DND-41 (cell line): ENCODE data around the gene ZNF273.
"Not testable (repeated sequence)": the region's sequence is repeated elsewhere in the genome, so short reads cannot be mapped to it uniquely, and the experiment has no call there.

Experiments used
- ATAC-seq: fragments of 200-7000 bp; cut with Tn5 transposase; 3 replicates; pipeline ENCODE4 v1.9.1; 2021; ENCODE audit warnings: low read depth; ENCODE audit not compliant: insufficient read depth
- DNase-seq: peaks from one replicate; pipeline ENCODE4 v3.0.0-alpha.2; 2020
- H2AFZ ChIP-seq: 2 replicates; pipeline ENCODE4 v1.6.0; 2012; ENCODE audit warnings: low read depth, low read length
- H3K27ac ChIP-seq: 2 replicates; pipeline ENCODE4 v1.5.1; 2012; ENCODE audit warnings: low read length, inconsistent platforms
- H3K27me3 ChIP-seq: fragments of 200-600 bp; sonication (generic); 2 replicates; pipeline ENCODE4 v1.6.0; 2012; ENCODE audit warnings: low read length, mild to moderate bottlenecking, inconsistent platforms; ENCODE audit not compliant: insufficient read depth, poor library complexity
- H3K36me3 ChIP-seq: 2 replicates; pipeline ENCODE4 v1.5.1; 2012; ENCODE audit warnings: low read length, inconsistent platforms; ENCODE audit not compliant: insufficient read depth
- H3K4me1 ChIP-seq: 2 replicates; pipeline ENCODE4 v1.5.1; 2012; ENCODE audit warnings: mild to moderate bottlenecking, low read length; ENCODE audit not compliant: insufficient read depth
- H3K4me2 ChIP-seq: 2 replicates; pipeline ENCODE4 v1.6.0; 2012; ENCODE audit warnings: mild to moderate bottlenecking, moderate library complexity, low read length, inconsistent platforms; ENCODE audit not compliant: insufficient read depth
- H3K4me3 ChIP-seq, 2 experiments: fragments of 200-600 bp in 1 of 2; shearing (Covaris generic) in 1 of 2; 2 replicates each; pipeline ENCODE4 v1.5.1; 2012 to 2016; ENCODE audit warnings: inconsistent platforms in 2 of 2, low read length in 2 of 2, mild to moderate bottlenecking in 2 of 2, low read depth in 1 of 2, moderate library complexity in 1 of 2
- H3K79me2 ChIP-seq: 2 replicates; pipeline ENCODE4 v1.6.0; 2012; ENCODE audit warnings: low read length, inconsistent platforms; ENCODE audit not compliant: insufficient read depth
- H3K9ac ChIP-seq: 2 replicates; pipeline ENCODE4 v1.6.0; 2012; ENCODE audit warnings: low read depth, mild to moderate bottlenecking, inconsistent platforms, low read length, moderate library complexity
- H3K9me3 ChIP-seq: 2 replicates; pipeline ENCODE4 v1.5.1; 2012; ENCODE audit warnings: low read length, moderate library complexity, mild to moderate bottlenecking, inconsistent platforms; ENCODE audit not compliant: insufficient read depth, severe bottlenecking
- H4K20me1 ChIP-seq: 2 replicates; pipeline ENCODE4 v1.6.0; 2012; ENCODE audit warnings: low read length; ENCODE audit not compliant: insufficient read depth
- CTCF ChIP-seq: IDR thresholded peaks from 2 replicates; pipeline ENCODE4 v1.5.1; 2012; ENCODE audit warnings: borderline replicate concordance, low read length, moderate library complexity, mild to moderate bottlenecking; ENCODE audit not compliant: poor library complexity, severe bottlenecking; ENCODE audit errors: extremely low read depth
- EZH2 ChIP-seq: IDR thresholded peaks from 3 replicates; pipeline ENCODE4 v1.6.1; 2012; ENCODE audit warnings: borderline replicate concordance, low read depth, mild to moderate bottlenecking, moderate library complexity, low read length, inconsistent platforms; ENCODE audit not compliant: severe bottlenecking

The ZNF273 gene

GRCh38 chr7:64863021-64863420 is 40.1 kb upstream of the ZNF273 start:
- Histone ChIP-seq H3K27ac (no peak overlapping the region), H3K4me1 (no peaks in the 10 kb centered on the region), H3K4me3 (no peak overlapping the region), H3K36me3 (no peaks in the 10 kb centered on the region), H3K4me2 (no peak overlapping the region), H3K9me3 (peaks cover 8% of the 10 kb centered on the region), H4K20me1 (no peaks in the 10 kb centered on the region), H3K27me3 (no peaks in the 10 kb centered on the region), H3K79me2 (no peaks in the 10 kb centered on the region), H3K9ac (no peak overlapping the region), H2AFZ (no peak overlapping the region)
- TF ChIP-seq EZH2 = no peak
- no peak for TF ChIP-seq CTCF
- DNase-seq (peak; percentile 2), ATAC-seq (no peak)

GRCh38 chr7:64863530-64863929 is 39.5 kb upstream of the ZNF273 start:
- H3K4me2 ChIP-seq, ATAC-seq: not testable (repeated sequence)

GRCh38 chr7:64863969-64864368 is 39.1 kb upstream of the ZNF273 start:
- Histone ChIP-seq H3K9ac (no peak overlapping the region), H3K4me1 (no peaks in the 10 kb centered on the region), H3K27ac (no peak overlapping the region), H4K20me1 (no peaks in the 10 kb centered on the region), H3K27me3 (no peaks in the 10 kb centered on the region), H3K4me2 (no peak overlapping the region), H2AFZ (no peak overlapping the region), H3K36me3 (no peaks in the 10 kb centered on the region), H3K4me3 (no peak overlapping the region), H3K79me2 (no peaks in the 10 kb centered on the region), H3K9me3 (peaks cover 8% of the 10 kb centered on the region)
- ATAC-seq (no peak), DNase-seq (peak; percentile 1)
- TF ChIP-seq CTCF (no peak), EZH2 (no peak)

More at GRCh38 chr7:64863530-64863929, 39.5 kb upstream of the ZNF273 start:
- H3K27ac ChIP-seq, H3K79me2 ChIP-seq, H2AFZ ChIP-seq, H3K4me3 ChIP-seq, H3K36me3 ChIP-seq, H3K27me3 ChIP-seq, H4K20me1 ChIP-seq, H3K9me3 ChIP-seq, DNase-seq, H3K4me1 ChIP-seq, H3K9ac ChIP-seq: not testable (repeated sequence)

GRCh38 chr7:64867863-64868440 is 35.1 kb upstream of the ZNF273 start:
- Histone ChIP-seq H3K4me2 (no peak overlapping the region), H3K9ac (no peak overlapping the region), H3K79me2 (no peaks in the 10 kb centered on the region), H3K27ac (no peak overlapping the region), H2AFZ (no peak overlapping the region), H3K4me1 (no peaks in the 10 kb centered on the region), H3K4me3 (no peak overlapping the region), H3K9me3 (peaks cover 23% of the 10 kb centered on the region), H3K36me3 (no peaks in the 10 kb centered on the region), H3K27me3 (no peaks in the 10 kb centered on the region), H4K20me1 (no peaks in the 10 kb centered on the region)
- TF ChIP-seq EZH2 = no peak
- TF ChIP-seq CTCF = no peak
- ATAC-seq = no peak
- peak; percentile 0 for DNase-seq
